PFSK-1 (cell line): ENCODE measurements around the gene NKAP.

Experiments
- FOXP2 ChIP-seq: optimal IDR thresholded peaks from 2 replicates; pipeline ENCODE3; 2011; ENCODE audit warnings: borderline replicate concordance, control low read depth, inconsistent platforms; ENCODE audit not compliant: insufficient read depth; ENCODE audit errors: extremely low read length, extremely low read depth
- POLR2AphosphoS5 ChIP-seq: IDR thresholded peaks from 2 replicates; pipeline ENCODE4 v1.6.1; 2012; ENCODE audit warnings: low read depth, mild to moderate bottlenecking, control low read depth, low read length, moderate library complexity
- REST ChIP-seq, 2 experiments: IDR thresholded peaks; 2 replicates each; pipeline versions ENCODE4 v1.6.1 to v1.8.0; 2011 to 2012; ENCODE audit warnings: low read depth in 2 of 2, low read length in 2 of 2, control low read depth in 1 of 2, inconsistent platforms in 1 of 2, mild to moderate bottlenecking in 1 of 2, moderate library complexity in 1 of 2; ENCODE audit not compliant: insufficient read depth in 1 of 2
- SIN3A ChIP-seq: IDR thresholded peaks from 2 replicates; pipeline ENCODE4 v1.6.1; 2012; ENCODE audit warnings: mild to moderate bottlenecking, low read length, moderate library complexity, borderline replicate concordance; ENCODE audit not compliant: insufficient read depth
- TAF1 ChIP-seq: IDR thresholded peaks from 2 replicates; pipeline ENCODE4 v1.6.1; 2012; ENCODE audit warnings: low read length, control low read depth, borderline replicate concordance; ENCODE audit not compliant: insufficient read depth

The NKAP gene

GRCh38 chrX:119880076-119880475 lies 63.5 kb downstream of the NKAP start:
- no peak for TF ChIP-seq FOXP2
- TF ChIP-seq REST (IDR thresholded peaks at IDR 0.05; ENCODE audit: insufficient read depth in 1 of 2, low read depth in 2 of 2, low read length in 2 of 2), result no peak
- TF ChIP-seq SIN3A, result no peak
- no peak for TF ChIP-seq POLR2AphosphoS5
- no peak for TF ChIP-seq TAF1

GRCh38 chrX:119878740-119879139 lies 64.8 kb downstream of the NKAP start:
- TF ChIP-seq TAF1 (no peak), POLR2AphosphoS5 (no peak), FOXP2 (no peak)

GRCh38 chrX:119871599-119872395 lies 71.8 kb downstream of the NKAP start, which contains the start of the genes NDUFA1 and RNF113A:
TSS of gene NDUFA1 (plus strand) at chrX:119871832. CDS start at chrX:119871912, 80 bp downstream.
TSS of gene RNF113A (minus strand) at chrX:119871733. CDS start at chrX:119871613, 120 bp downstream.
- no peak for TF ChIP-seq SIN3A
- TF ChIP-seq FOXP2, result peak; percentile 57
- peak; percentile 89 for TF ChIP-seq POLR2AphosphoS5
- peak; percentile 91 for TF ChIP-seq TAF1
- TF ChIP-seq REST (IDR thresholded peaks at IDR 0.05; ENCODE audit: insufficient read depth in 1 of 2, low read depth in 2 of 2, low read length in 2 of 2), result 0 out of 4 replicates have a peak, but pooled peaks of 1 of the 2 experiments have one; percentile 48

- no peak for TF ChIP-seq TAF1
- TF ChIP-seq REST (IDR thresholded peaks at IDR 0.05; ENCODE audit: insufficient read depth in 1 of 2, low read depth in 2 of 2, low read length in 2 of 2), result no peak
- TF ChIP-seq SIN3A, result no peak
- no peak for TF ChIP-seq FOXP2
- TF ChIP-seq POLR2AphosphoS5, result no peak
Measured at GRCh38 chrX:119871245-119871598, 72.3 kb downstream of the NKAP start.
